SK-MEL-5 (cell line): ENCODE data around the gene RPL3. TPM values are rescaled to one million over a fixed set of nuclear protein-coding genes. Genes with fewer than 3 reads are reported as not detected.
"Not testable (repeated sequence)": the region's sequence is repeated elsewhere in the genome, so short reads cannot be mapped to it uniquely, and the experiment has no call there.

Source experiments
- DNase-seq: peaks from one replicate; pipeline ENCODE4 v3.0.0-alpha.2; 2016; ENCODE audit warnings: low read depth, low spot score
- in situ Hi-C: cut with HindIII; loops from 2 replicates; pipeline ENCODE4 v1.10.0; 2016; ENCODE audit warnings: low sequenced_read_pairs, high pct_unique_total_duplicates, low pct_unique_long_range_greater_than_20kb
- total RNA-seq: library from RNA; depleted of rRNA; stranded (reverse); fragments of >200 nt; shearing (Covaris generic); gene quantifications from 2 replicates; pipeline ENCODE4 v1.2.3, GENCODE V29; 2014

The RPL3 gene
- total RNA-seq, 1 experiment from 2014 or later: 3,465 TPM

- in situ Hi-C loops, DNase-seq: not testable (repeated sequence)
Observed at GRCh38 chr22:39355805-39356204, 36.4 kb upstream of the RPL3 start.

GRCh38 chr22:39355080-39355479 lies 35.7 kb upstream of the RPL3 start:
- no peak for DNase-seq
- in situ Hi-C loops: no loop called here

GRCh38 chr22:39353346-39353745 lies 33.9 kb upstream of the RPL3 start:
- in situ Hi-C loops: no loop called here
- no peak for DNase-seq

GRCh38 chr22:39352306-39352891 lies 33.0 kb upstream of the RPL3 start:
- in situ Hi-C loops: no loop called here
- no peak for DNase-seq

GRCh38 chr22:39351689-39352214 lies 32.3 kb upstream of the RPL3 start:
- in situ Hi-C loops: no loop called here
- DNase-seq: peak; percentile 77

GRCh38 chr22:39350757-39351688 lies 31.6 kb upstream of the RPL3 start:
- DNase-seq: no peak
- in situ Hi-C loops: no loop called here

- DNase-seq: no peak
- in situ Hi-C loops: no loop called here
Observed at GRCh38 chr22:39349967-39350726, 30.7 kb upstream of the RPL3 start, which contains the start of gene SYNGR1. TSS of gene SYNGR1 (plus strand) at chr22:39349991. CDS start at chr22:39350011, 20 bp downstream.

GRCh38 chr22:39349506-39349966 lies 30.1 kb upstream of the RPL3 start:
- peak; percentile 47 for DNase-seq
- in situ Hi-C loops: no loop called here

- in situ Hi-C loops: no loop called here
- no peak for DNase-seq
Observed at GRCh38 chr22:39348909-39349505, 29.6 kb upstream of the RPL3 start.

- in situ Hi-C loops: no loop called here
- no peak for DNase-seq
Observed at GRCh38 chr22:39345231-39345630, 25.8 kb upstream of the RPL3 start.

- no peak for DNase-seq
- in situ Hi-C loops: no loop called here
Observed at GRCh38 chr22:39344046-39344390, 24.6 kb upstream of the RPL3 start.

- in situ Hi-C loops: no loop called here
- peak; percentile 85 for DNase-seq
Observed at GRCh38 chr22:39343259-39344045, 24.0 kb upstream of the RPL3 start.

- in situ Hi-C loops: no loop called here
- no peak for DNase-seq
Observed at GRCh38 chr22:39341179-39341578, 21.8 kb upstream of the RPL3 start.

GRCh38 chr22:39339775-39340174 lies 20.4 kb upstream of the RPL3 start:
- DNase-seq: not testable (repeated sequence)

GRCh38 chr22:39336411-39336810 lies 17.0 kb upstream of the RPL3 start:
- in situ Hi-C loops: no loop called here
- no peak for DNase-seq

More at GRCh38 chr22:39339775-39340174, 20.4 kb upstream of the RPL3 start:
- in situ Hi-C loops: not testable (repeated sequence)

- in situ Hi-C loops: no loop called here
- peak; percentile 96 for DNase-seq
Observed at GRCh38 chr22:39332441-39333064, 13.1 kb upstream of the RPL3 start.
